Measurements from ENCODE around the gene HNRNPUL2.
A peak's percentile ranks its signal among the peaks of the same experiment; 100 is the strongest.
"Not testable (repeated sequence)": the region's sequence is repeated elsewhere in the genome, so short reads cannot be mapped to it uniquely, and the experiment has no call there.

HNRNPUL2 gene

GRCh38 chr11:62727165-62727871 is at the start of gene HNRNPUL2:
Gene HNRNPUL2, minus strand, starts transcription at chr11:62727457. Its CDS starts 301 bp downstream, at chr11:62727156.
- DNase-seq = peak; percentile 100

- no peak for DNase-seq
These were observed 48.4 kb upstream of the HNRNPUL2 start for GRCh38 chr11:62775646-62776045.

GRCh38 chr11:62774407-62774806 is 47.1 kb upstream of the HNRNPUL2 start:
- no peak for DNase-seq

- DNase-seq = peak; percentile 99
These were observed 44.1 kb upstream of the HNRNPUL2 start, which contains the start of gene TAF6L for GRCh38 chr11:62771144-62772021. Gene TAF6L, plus strand, starts transcription at chr11:62771396. Its CDS starts 4,388 bp downstream, at chr11:62775784.

GRCh38 chr11:62770778-62771143 is 43.5 kb upstream of the HNRNPUL2 start:
- DNase-seq = peak; percentile 64

GRCh38 chr11:62760867-62761227 is 33.6 kb upstream of the HNRNPUL2 start:
- DNase-seq = not testable (repeated sequence)

GRCh38 chr11:62757846-62758788 is 30.9 kb upstream of the HNRNPUL2 start:
- DNase-seq = no peak

GRCh38 chr11:62755086-62755615 is 27.9 kb upstream of the HNRNPUL2 start:
- no peak for DNase-seq

GRCh38 chr11:62753736-62754603 is 26.7 kb upstream of the HNRNPUL2 start, which contains the start of gene ZBTB3:
Gene ZBTB3, minus strand, starts transcription at chr11:62754160. Its CDS starts 496 bp downstream, at chr11:62753664.
- DNase-seq = peak; percentile 100

GRCh38 chr11:62752994-62753735 is 25.9 kb upstream of the HNRNPUL2 start:
- DNase-seq = no peak

- DNase-seq = no peak
These were observed 25.0 kb upstream of the HNRNPUL2 start for GRCh38 chr11:62752177-62752785.

- not testable (repeated sequence) for DNase-seq
These were observed 22.7 kb upstream of the HNRNPUL2 start for GRCh38 chr11:62749931-62750330.

- DNase-seq = no peak
These were observed 20.4 kb upstream of the HNRNPUL2 start for GRCh38 chr11:62747475-62748160.

- DNase-seq = no peak
These were observed 9.9 kb upstream of the HNRNPUL2 start for GRCh38 chr11:62737196-62737595.

- DNase-seq = no peak
These were observed 5.6 kb upstream of the HNRNPUL2 start for GRCh38 chr11:62732830-62733229.

- not testable (repeated sequence) for DNase-seq
These were observed 2.8 kb upstream of the HNRNPUL2 start for GRCh38 chr11:62730076-62730475.

- DNase-seq = peak; percentile 93
These were observed 1.1 kb upstream of the HNRNPUL2 start, which contains the start of gene TTC9C for GRCh38 chr11:62728171-62728988. Gene TTC9C, plus strand, starts transcription at chr11:62728486. Its CDS starts 363 bp downstream, at chr11:62728849.

- DNase-seq = peak; percentile 98
These were observed 564 bp upstream of the HNRNPUL2 start for GRCh38 chr11:62727872-62728170.

GRCh38 chr11:62726915-62727164 is 417 bp downstream of the HNRNPUL2 start:
- DNase-seq = no peak

Measured in RPMI8226 (cell line).